Stimulated activated CD4-positive, alpha-beta T cell treated with anti-CD3 and anti-CD28 coated beads, Interleukin-2, amount 100 ng/mL, for 24 hours (primary cell): Measurements from ENCODE around the gene GATC.

Experiments
- DNase-seq, 2 donors: peaks; one replicate each; pipeline ENCODE4 v3.0.0-alpha.2; 2020

GATC gene

DNA sequence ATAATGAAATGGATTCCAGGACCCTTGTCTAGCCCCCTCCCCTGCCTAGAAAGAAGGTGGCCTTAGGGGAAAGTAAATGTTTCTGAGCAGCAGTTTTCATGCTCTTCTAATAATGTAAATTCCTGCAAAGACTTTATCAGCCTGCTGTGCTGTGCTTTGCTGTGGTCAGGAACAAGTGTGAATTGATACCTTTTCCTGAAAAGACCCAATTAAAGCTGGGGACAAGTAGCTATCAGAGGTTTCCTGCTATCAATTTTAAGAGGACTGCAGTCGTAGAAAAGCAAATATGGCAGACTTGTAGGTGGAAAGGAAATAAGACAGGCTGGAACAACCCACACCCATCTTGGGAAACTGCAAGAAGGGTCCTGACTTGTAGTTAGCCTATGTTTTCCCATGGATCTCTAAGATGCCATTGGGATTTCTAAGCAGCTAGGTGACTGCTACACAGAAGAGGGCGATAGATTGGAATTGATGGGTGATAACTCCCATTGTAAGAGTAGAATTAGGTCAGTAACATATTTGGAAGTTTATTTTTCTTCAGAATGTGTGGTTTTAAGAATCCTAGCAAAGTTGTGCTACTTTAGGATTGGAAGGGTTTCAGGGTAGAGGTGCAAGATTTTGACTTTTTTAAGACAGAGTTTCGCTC is 52.7 kb downstream of the GATC start:
- no peak for DNase-seq

DNA sequence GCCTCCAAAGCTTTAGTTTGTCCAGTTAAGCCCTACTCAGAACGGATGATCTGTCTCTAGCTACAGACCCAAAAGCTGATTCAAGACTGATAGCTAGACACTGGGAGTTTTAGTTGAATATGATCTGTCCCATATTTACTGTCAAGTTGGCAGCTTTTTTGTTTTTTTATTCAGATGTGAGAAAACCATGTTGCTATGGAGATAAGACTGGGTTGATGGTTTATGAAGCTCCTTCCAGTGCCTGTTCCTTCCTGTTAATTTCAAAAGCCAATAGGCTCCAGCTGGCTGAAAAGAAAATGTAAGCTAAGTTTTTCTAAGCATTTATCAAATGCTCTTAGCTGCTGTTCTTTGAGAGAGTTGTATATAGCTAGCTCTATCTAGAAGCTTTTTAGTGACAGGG is 54.3 kb downstream of the GATC start:
- no peak for DNase-seq

DNA sequence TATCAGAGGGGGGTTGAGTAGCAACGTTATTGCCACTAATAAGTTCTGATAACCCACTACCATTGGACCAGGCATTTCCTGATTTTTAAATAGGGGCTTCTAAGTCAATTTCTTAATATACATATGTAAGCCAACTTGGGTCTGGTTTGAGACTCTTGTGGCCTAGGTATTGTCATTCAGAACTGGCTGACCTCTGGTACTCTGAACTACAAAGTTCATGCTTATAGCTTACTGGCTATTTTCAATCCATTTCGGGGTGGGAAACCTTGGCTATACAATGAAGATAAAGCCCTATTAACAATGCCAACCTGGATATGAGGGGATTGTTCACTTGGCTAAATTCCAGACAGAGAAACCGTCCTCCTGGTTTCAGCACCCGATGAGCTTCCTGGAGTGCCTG is 58.3 kb downstream of the GATC start:
- no peak for DNase-seq

DNA sequence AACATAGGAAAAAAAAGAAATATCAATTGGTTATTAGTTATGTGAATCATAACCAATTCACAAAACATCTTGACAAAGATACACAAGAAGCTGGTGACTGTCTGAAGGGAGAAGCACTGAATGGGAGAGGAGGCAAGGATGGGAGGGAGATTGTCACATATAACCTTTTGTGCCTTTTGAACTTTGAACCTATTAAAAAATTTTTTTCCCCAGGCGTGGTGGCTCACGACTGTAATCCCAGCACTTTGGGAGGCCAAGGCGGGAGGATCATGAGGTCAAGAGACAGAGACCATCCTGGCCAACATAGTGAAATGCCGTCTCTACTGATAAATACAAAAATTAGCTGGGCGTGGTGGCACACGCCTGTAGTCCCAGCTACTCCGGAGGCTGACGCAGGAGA is 62.3 kb downstream of the GATC start:
- no peak for DNase-seq
